PC-9 (cell line): ENCODE results near the gene FILIP1L.

ENCODE experiments used
- CTCF ChIP-seq: fragments of 200-600 bp; sonication (generic); conservative IDR thresholded peaks from 2 replicates; pipeline ENCODE4 v1.6.1; 2017; ENCODE audit warnings: mixed run types, antibody characterized with exemption, mild to moderate bottlenecking, moderate library complexity
- EZH2 ChIP-seq: fragments of 200-600 bp; sonication (generic); IDR thresholded peaks from 2 replicates; pipeline ENCODE4 v1.8.0; 2017; ENCODE audit warnings: antibody characterized with exemption, low read depth

- TF ChIP-seq CTCF: no peak
- no peak for TF ChIP-seq EZH2
These were observed 174.0 kb downstream of the FILIP1L start for GRCh38 chr3:99940350-99940749.
